CD4-positive, alpha-beta T cell treated with Interleukin-21 for 1 hour (primary cell): ENCODE measurements around the gene NRIP1.
"Not testable (repeated sequence)": the region's sequence is repeated elsewhere in the genome, so short reads cannot be mapped to it uniquely, and the experiment has no call there.

Experiments used
- DNase-seq: peaks from one replicate; pipeline ENCODE4 v3.0.0-alpha.2; 2020

NRIP1 gene

DNA sequence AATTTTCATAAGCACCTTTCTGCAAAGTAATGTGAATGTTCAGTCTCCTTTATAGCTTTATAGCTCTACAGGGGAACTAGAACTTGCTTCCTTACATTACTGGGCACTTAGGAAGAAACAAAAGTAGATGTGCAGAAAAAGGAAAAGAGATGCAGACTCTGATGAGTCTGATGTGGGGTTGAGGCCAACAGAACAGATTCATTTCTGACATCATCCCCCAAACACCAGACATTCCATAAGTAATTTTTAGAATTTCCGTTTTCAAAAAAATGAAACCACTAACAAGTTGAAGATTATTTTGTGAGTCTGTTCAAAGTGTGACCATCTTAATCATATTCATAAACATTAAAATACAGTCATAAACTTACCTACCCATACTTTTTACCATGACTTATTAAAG is 96.0 kb downstream of the NRIP1 start:
- no peak for DNase-seq

GRCh38 chr21:14968029-14968428 is 96.8 kb downstream of the NRIP1 start:
- DNase-seq: no peak

GRCh38 chr21:14964621-14965020 is 100.2 kb downstream of the NRIP1 start:
- no peak for DNase-seq

GRCh38 chr21:14962217-14962616 is 102.6 kb downstream of the NRIP1 start:
- DNase-seq: no peak

GRCh38 chr21:14961502-14961901 is 103.3 kb downstream of the NRIP1 start:
- no peak for DNase-seq

DNA sequence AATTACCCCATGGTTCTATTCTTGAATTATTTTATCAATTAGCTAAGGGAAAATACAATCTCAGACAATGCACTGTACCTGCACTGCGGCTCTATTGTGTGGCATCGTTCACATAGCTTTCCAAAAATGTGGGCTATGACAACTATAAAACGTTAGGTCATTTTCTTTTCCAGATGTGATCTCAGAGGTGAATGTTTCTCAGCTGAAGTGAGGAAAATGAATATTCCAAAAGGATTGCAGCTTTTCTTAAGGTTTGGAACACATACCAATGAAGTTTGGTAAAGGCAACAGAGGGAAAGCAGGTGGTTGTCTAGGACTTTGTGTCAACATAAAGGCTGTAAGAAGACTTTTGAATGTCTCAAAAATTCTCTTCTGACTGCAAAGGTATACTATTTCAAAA is 105.5 kb downstream of the NRIP1 start:
- no peak for DNase-seq

DNA sequence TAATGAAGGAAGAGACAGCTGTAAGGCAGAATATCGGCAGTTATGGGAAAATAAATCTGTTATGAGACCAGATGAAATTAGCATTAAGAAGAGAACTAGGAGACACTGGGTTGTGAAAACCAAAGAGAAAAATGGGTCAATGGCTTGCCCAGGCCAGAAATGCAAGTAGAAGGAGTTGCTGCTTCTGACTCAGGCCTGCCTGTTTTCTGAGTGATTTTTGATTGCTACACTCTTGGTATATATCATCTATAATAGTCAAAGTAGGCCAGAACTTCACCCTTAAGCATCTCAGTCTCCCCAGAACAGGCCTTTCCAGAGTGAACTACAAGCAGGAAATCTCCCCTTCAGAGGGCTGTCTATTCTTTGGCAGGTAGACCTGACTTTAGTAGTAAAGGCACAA is 107.0 kb downstream of the NRIP1 start:
- no peak for DNase-seq

DNA sequence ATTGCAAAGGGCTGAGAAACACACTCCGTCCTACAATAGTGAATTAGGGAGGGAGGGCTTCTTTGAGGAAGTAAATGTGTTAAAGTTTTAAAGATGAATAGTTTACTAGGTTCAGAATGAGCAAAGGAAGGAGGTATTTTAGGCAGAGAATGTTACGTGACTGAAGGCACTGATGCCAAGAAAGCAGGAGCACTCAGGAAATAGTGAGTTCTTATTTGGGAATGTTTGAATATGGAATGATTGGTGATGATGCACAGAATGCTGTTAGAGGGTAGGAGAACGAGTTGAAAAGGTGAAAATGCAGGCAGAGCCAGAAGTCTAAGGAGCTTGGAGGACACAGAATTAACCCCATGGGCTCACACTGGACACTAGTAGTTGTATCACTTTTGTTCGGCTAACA is 108.0 kb downstream of the NRIP1 start:
- no peak for DNase-seq

- no peak for DNase-seq
Measured at GRCh38 chr21:14955936-14956520, 108.8 kb downstream of the NRIP1 start.

GRCh38 chr21:14952916-14953315 is 111.9 kb downstream of the NRIP1 start:
- no peak for DNase-seq

GRCh38 chr21:14949603-14950002 is 115.2 kb downstream of the NRIP1 start:
- DNase-seq: no peak

DNA sequence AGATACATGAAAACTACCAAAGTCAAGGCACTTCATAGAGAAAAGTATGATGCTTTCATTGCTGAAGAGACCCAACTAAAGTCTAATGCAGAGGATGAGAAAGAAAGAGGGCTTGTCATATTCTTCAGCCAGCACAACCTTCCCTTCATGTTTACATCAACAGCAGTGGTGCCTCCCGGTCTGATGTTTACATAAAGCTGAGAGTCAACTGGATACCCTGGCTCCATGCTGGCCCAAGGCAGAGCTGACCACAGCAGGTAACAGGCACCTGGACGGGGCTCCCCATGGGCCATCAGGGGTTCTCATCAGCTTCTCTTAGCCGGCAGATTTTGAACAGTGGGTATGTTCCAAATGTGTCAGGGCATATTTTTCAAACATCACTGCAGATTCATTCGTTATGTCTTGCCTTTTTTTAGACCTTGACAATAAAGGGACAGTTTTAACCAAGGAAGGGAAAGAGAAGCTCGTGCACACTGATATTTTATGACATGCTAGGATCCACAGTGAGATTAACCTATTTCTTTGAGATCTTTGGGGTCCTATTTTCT is 117.1 kb downstream of the NRIP1 start:
- no peak for DNase-seq

- no peak for DNase-seq
Measured at GRCh38 chr21:14945176-14945575, 119.6 kb downstream of the NRIP1 start.

- no peak for DNase-seq
Measured at GRCh38 chr21:14943616-14944015, 121.2 kb downstream of the NRIP1 start.

DNA sequence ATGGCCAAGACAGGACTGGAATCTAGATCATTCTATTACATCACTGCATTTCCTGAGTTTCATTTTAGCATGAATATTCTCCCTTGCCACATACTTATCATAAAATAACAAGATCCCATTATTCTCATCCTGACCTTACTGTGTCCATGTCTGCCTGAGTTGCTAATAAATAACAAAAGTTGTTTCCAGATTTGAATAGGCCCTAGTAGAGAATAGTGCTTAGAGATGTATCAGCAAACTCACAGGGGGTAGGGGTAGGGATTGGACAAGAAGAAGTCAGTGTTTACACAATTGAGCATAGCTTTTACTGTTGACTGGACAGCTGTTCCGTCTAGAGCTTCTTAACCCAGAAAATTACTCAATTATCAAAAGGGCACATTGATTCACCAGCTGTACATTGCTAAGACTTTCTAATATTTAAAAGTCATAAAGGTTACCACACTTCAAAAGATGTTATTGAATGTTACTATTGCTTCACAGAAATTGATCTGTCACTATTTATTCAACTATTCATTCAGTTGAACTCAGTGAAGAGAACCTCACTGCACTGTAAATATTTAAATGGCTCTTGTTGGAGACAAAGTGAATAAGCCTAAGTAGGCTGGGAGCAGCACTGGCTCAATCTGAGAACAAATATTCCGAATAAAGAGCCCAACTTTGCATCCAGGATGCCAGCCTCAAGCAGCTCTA is 121.9 kb downstream of the NRIP1 start:
- DNase-seq: no peak

DNA sequence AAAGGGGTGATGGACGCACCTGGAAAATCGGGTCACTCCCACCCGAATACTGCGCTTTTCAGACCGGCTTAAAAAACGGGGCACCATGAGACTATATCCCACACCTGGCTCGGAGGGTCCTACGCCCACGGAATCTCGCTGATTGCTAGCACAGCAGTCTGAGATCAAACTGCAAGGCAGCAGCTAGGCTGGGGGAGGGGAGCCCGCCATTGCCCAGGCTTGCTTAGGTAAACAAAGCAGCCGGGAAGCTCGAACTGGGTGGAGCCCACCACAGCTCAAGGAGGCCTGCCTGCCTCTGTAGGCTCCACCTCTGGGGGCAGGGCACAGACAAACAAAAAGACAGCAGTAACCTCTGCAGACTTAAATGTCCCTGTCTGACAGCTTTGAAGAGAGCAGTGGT is 137.5 kb downstream of the NRIP1 start:
- not testable (repeated sequence) for DNase-seq

- DNase-seq: no peak
Measured at GRCh38 chr21:14926186-14926585, 138.6 kb downstream of the NRIP1 start.

DNA sequence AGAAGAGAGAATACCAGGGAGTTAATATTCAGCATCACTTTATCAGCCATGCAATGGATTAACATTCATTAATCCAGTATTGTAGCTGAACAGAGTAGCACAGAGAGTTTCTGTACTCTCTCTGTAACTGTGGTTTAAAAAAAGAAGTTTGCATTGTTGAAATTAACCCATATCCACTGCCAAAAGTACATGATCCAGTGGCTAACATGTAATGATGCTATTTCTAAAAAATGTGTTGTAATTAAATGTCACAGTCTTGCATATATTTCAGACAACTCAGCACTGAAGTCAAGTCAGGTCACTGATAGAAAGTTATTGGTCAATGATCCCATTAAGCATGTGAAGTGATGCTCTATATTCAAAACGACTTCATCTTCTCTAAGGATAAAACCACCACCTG is 141.3 kb downstream of the NRIP1 start:
- no peak for DNase-seq

DNA sequence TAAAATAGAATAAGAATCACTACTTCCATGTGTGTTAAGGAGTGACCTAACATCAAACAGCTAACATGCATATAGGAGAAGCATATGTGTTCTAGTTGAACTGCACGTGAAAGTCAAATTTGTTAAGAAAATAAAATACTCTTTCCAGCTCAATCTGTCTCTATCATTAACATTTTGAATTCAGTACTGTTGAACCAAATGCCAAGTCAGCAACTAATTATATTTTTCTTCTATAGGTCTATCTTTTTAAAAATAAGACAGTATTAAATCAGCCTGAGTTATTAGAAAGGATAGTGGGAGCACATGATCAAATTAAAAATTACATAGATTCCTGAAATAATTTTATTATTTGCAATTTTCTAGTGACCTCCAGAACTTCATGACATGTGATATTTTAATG is 141.8 kb downstream of the NRIP1 start:
- DNase-seq: no peak

GRCh38 chr21:14918527-14918926 is 146.3 kb downstream of the NRIP1 start:
- DNase-seq: no peak

GRCh38 chr21:14917762-14918161 is 147.0 kb downstream of the NRIP1 start:
- DNase-seq: no peak

GRCh38 chr21:14916676-14917141 is 148.1 kb downstream of the NRIP1 start:
- DNase-seq: no peak

- DNase-seq: no peak
Measured at GRCh38 chr21:14913638-14914037, 151.2 kb downstream of the NRIP1 start.

- no peak for DNase-seq
Measured at GRCh38 chr21:14911351-14911750, 153.4 kb downstream of the NRIP1 start.
